Large intestine (tissue), 3 donors: Measurements from ENCODE around the gene MLXIP. TPM values are rescaled to one million over a fixed set of nuclear protein-coding genes. Genes with fewer than 3 reads are reported as not detected.
"Not testable (repeated sequence)": the region's sequence is repeated elsewhere in the genome, so short reads cannot be mapped to it uniquely, and the experiment has no call there.

Experiments
- DNase-seq, 2 donors: peaks; one replicate each; pipeline versions ENCODE4 v3.0.0 to v3.0.0-alpha.2; 2013
- H3K27ac ChIP-seq: one replicate; pipeline ENCODE4 v1.5.1; 2013; ENCODE audit warnings: low read length
- H3K27me3 ChIP-seq: 2 replicates; pipeline ENCODE4 v1.6.1; 2013; ENCODE audit warnings: low read length; ENCODE audit not compliant: control insufficient read depth, insufficient read depth
- H3K36me3 ChIP-seq: 2 replicates; pipeline ENCODE4 v1.6.1; 2013; ENCODE audit warnings: low read length; ENCODE audit not compliant: control insufficient read depth, insufficient read depth
- H3K4me1 ChIP-seq: one replicate; pipeline ENCODE4 v1.6.1; 2013; ENCODE audit warnings: low read length; ENCODE audit not compliant: control insufficient read depth, insufficient read depth
- H3K4me3 ChIP-seq: one replicate; pipeline ENCODE4 v1.5.1; 2013; ENCODE audit warnings: low read length
- H3K9me3 ChIP-seq: one replicate; pipeline ENCODE4 v1.6.1; 2013; ENCODE audit warnings: mild to moderate bottlenecking, low read depth, low read length, moderate library complexity; ENCODE audit not compliant: control insufficient read depth
- WGBS: methylation state at CpG from one replicate; pipeline ENCODE4 v1.1.5; 2013; ENCODE audit warnings: low lambda C conversion rate; ENCODE audit not compliant: insufficient coverage; 5-methylcytosine and 5-hydroxymethylcytosine counted together
- polyA plus RNA-seq: library from polyadenylated mRNA; unstranded; fragments of 120-200 nt; gene quantifications from one replicate; pipeline ENCODE4 v1.2.1, GENCODE V29; 2013

MLXIP gene
- polyA plus RNA-seq, 1 donor: 51.8 TPM

DNA sequence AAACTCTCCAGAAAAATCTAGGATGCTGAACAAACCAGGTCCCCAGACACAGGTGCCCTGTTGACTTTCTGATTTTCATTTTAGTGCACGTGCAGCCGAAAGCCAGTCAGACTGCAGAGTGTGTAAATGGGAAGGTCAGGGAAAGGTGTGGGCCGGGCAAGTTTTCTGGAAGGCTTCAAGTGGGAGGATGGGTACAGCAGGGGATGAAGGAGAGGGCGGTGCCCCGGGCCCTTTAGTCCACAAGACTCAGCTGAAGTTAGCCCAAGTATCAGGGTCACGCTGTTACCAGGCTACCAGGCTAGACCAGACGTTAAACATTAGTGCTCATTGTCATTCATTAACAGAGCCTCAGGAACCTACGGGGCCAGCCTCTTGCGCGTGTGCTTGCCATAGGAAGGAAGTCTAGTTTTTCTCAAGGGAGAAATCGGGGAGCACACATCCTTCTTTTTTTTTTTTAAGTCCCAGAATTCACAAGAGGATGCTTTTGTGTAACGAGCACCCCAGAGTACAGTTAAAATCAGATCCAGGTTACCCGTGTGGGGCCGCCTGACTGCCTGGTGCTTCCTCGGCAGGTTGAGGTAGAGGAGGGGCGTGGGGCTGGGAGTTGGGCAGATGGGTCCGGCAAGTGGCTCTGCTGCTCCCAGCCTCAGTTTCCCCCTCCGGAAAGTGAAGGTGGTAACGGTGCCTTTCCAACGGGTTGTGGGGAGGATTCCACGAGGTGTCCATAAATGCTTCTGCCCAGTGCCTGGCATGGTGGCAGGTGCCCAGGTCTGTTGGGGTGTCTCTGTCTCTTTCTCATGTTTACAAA lies 37.8 kb upstream of the MLXIP start:
- peak overlapping the region; percentile 87 for H3K27ac ChIP-seq

GRCh38 chr12:122041458-122041857 lies 37.1 kb upstream of the MLXIP start:
- WGBS: no CpG with 5 or more reads among the region's 3 CpGs
- H3K9me3 ChIP-seq, H3K4me3 ChIP-seq, DNase-seq, H3K27me3 ChIP-seq: not testable (repeated sequence)
- Histone ChIP-seq H3K27ac (peak overlapping the region; percentile 87), H3K4me1 (peaks cover 12% of the 10 kb centered on the region), H3K36me3 (peaks cover 35% of the 10 kb centered on the region)

More for the DNA sequence above, 37.8 kb upstream of the MLXIP start:
- peaks cover 12% of the 10 kb centered on the region for H3K4me1 ChIP-seq
- peaks cover 35% of the 10 kb centered on the region for H3K36me3 ChIP-seq
- H3K27me3 ChIP-seq: no peaks in the 10 kb centered on the region
- H3K4me3 ChIP-seq: no peak overlapping the region
- H3K9me3 ChIP-seq: no peaks in the 10 kb centered on the region
- WGBS: no CpG with 5 or more reads among the region's 21 CpGs
- DNase-seq: peak; percentile 79 to 92

DNA sequence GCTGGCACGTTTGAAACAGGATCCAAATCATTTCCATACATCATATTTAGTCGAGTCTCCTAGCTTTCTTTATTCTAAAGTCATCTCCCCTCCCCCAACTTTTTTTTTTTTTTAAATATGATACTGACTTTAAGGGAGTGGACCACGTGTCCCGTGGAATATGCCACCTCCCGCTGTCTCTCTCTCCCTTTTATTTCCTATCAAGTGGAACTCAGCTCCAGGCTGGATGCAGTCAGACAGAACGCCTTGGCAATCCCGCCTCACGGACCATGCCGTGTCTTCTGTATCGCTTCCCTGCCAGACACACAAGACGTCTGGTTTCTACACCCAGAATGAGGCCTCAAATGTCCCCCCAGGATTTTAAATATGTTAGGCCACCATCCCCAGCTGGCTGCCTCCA lies 35.6 kb upstream of the MLXIP start:
- peaks cover 31% of the 10 kb centered on the region for H3K36me3 ChIP-seq
- no peaks in the 10 kb centered on the region for H3K27me3 ChIP-seq
- no peak overlapping the region for H3K4me3 ChIP-seq
- no peak for DNase-seq
- H3K4me1 ChIP-seq: peaks cover 12% of the 10 kb centered on the region
- 60% methylated on average over 1 of the region's 11 CpGs for WGBS
- H3K27ac ChIP-seq: no peak overlapping the region
- H3K9me3 ChIP-seq: no peaks in the 10 kb centered on the region

GRCh38 chr12:122043476-122043875 lies 35.1 kb upstream of the MLXIP start:
- peaks cover 29% of the 10 kb centered on the region for H3K36me3 ChIP-seq
- peaks cover 12% of the 10 kb centered on the region for H3K4me1 ChIP-seq
- WGBS: no CpG with 5 or more reads among the region's 15 CpGs
- H3K4me3 ChIP-seq: no peak overlapping the region
- H3K9me3 ChIP-seq: no peaks in the 10 kb centered on the region
- H3K27ac ChIP-seq: no peak overlapping the region
- DNase-seq: no peak
- no peaks in the 10 kb centered on the region for H3K27me3 ChIP-seq

DNA sequence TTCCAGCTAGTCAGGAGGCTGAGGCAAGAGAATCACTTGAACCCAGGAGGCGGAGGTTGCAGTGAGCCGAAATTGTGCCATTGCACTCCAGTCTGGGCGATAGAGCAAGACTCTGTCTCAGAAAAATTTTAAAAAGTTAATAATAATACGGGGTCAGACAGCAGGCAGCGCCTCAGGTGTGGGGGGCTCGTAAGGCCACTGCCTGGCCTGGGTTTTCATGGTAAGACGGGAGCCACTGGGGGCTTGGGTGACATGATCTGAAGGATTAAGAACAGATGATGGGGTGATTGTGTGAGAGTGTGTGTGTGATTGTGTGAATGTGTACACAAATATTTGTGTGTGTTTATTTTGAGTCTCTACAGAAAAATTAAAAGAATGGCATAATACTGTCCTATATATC lies 33.3 kb upstream of the MLXIP start:
- Histone ChIP-seq H3K4me1 (peaks cover 12% of the 10 kb centered on the region), H3K27ac (no peak overlapping the region), H3K27me3 (no peaks in the 10 kb centered on the region), H3K4me3 (no peak overlapping the region), H3K9me3 (no peaks in the 10 kb centered on the region), H3K36me3 (peaks cover 30% of the 10 kb centered on the region)
- no peak for DNase-seq
- no CpG with 5 or more reads among the region's 7 CpGs for WGBS

DNA sequence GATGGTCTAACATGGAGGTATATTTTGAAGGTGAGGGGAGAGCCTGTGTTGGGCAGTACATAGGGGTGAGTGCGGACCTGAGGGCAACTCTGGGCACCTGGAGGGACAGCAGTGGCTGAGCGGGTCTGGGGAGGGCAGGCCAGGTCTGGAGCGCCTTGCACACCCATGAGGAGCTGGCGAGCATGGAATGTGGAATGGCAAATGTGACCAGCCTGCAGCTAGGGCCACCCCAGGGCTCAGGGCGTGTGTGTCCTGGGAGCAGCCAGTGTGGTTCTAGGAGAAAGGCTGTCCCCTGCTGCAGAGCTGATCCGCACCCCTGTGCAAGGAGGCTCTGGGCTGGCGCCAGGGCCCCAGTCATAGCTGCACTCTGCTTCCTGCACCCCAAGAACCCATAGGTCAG lies 32.4 kb upstream of the MLXIP start:
- no CpG with 5 or more reads among the region's 7 CpGs for WGBS
- DNase-seq: no peak
- peaks cover 35% of the 10 kb centered on the region for H3K36me3 ChIP-seq
- H3K4me1 ChIP-seq: peaks cover 5% of the 10 kb centered on the region
- no peaks in the 10 kb centered on the region for H3K27me3 ChIP-seq
- no peak overlapping the region for H3K27ac ChIP-seq
- no peaks in the 10 kb centered on the region for H3K9me3 ChIP-seq
- no peak overlapping the region for H3K4me3 ChIP-seq

DNA sequence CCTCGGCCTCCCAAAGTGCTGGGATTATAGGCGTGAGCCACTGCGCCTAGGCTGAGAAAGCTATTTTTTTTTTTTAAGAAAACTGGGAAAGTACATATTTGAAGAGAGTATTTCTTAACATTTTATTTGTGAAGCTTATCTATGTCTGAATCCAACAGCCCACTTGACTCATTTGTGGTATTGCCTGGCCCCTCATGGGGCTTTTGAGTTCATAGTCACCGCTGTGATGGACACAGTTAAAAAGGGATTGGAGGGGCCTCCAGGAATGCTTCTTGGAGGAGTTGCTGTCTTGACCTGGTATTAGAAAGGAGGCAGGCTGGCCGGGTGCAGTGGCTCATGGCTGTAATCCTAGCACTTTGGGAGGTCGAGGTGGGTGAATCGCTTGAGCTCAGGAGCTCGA lies 30.4 kb upstream of the MLXIP start:
- Histone ChIP-seq H3K4me3 (no peak overlapping the region), H3K27me3 (no peaks in the 10 kb centered on the region), H3K4me1 (no peaks in the 10 kb centered on the region), H3K9me3 (no peaks in the 10 kb centered on the region), H3K27ac (no peak overlapping the region), H3K36me3 (peaks cover 31% of the 10 kb centered on the region)
- no peak for DNase-seq
- WGBS: no CpG with 5 or more reads among the region's 8 CpGs

- no peak overlapping the region for H3K4me3 ChIP-seq
- no CpG with 5 or more reads among the region's 9 CpGs for WGBS
- DNase-seq: no peak
- H3K9me3 ChIP-seq: no peaks in the 10 kb centered on the region
- peaks cover 5% of the 10 kb centered on the region for H3K4me1 ChIP-seq
- H3K36me3 ChIP-seq: peaks cover 17% of the 10 kb centered on the region
- no peaks in the 10 kb centered on the region for H3K27me3 ChIP-seq
- H3K27ac ChIP-seq: no peak overlapping the region
Observed at GRCh38 chr12:122049827-122050226, 28.7 kb upstream of the MLXIP start.

GRCh38 chr12:122050706-122051105 lies 27.9 kb upstream of the MLXIP start:
- Histone ChIP-seq H3K27me3 (no peaks in the 10 kb centered on the region), H3K4me1 (peaks cover 14% of the 10 kb centered on the region), H3K4me3 (no peak overlapping the region), H3K27ac (no peak overlapping the region), H3K36me3 (peaks cover 20% of the 10 kb centered on the region), H3K9me3 (no peaks in the 10 kb centered on the region)
- no peak for DNase-seq
- WGBS: no CpG with 5 or more reads among the region's 20 CpGs

DNA sequence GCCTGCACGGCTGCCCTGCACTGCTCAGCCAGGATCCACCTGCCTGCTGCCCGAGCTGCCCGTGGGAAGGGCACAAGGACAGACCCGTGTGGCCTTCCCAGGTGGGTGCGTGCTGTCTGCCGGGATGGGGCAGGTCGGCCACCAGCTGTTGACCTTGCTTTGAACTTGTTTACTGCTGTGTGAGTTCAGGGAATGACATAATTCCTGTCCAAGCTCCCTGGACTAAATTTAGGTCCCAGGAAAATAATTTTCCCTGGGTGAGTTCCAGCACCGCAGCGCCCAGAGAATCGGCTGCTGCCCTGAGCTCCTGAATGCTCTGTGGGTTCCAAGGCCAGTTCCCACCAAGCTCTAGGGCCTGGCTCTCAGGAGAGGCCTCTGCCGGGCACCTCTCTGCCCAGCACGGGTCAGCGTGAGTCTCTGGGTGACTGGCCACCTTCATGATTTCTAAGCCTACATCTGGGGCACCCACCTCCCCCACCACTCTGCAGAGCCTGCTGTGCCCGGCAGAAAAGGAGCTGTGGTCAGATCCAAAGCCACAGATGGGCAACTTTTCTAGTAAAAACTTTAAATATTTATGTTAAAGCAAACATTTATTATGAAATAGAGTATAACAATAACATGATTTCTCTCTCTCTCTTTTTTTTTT lies 27.2 kb upstream of the MLXIP start:
- no peaks in the 10 kb centered on the region for H3K9me3 ChIP-seq
- no peak for DNase-seq
- H3K27ac ChIP-seq: no peak overlapping the region
- peaks cover 20% of the 10 kb centered on the region for H3K4me1 ChIP-seq
- no CpG with 5 or more reads among the region's 14 CpGs for WGBS
- H3K27me3 ChIP-seq: no peaks in the 10 kb centered on the region
- H3K36me3 ChIP-seq: peaks cover 20% of the 10 kb centered on the region
- no peak overlapping the region for H3K4me3 ChIP-seq
